ENCODE results near the gene TEX22.

DNA sequence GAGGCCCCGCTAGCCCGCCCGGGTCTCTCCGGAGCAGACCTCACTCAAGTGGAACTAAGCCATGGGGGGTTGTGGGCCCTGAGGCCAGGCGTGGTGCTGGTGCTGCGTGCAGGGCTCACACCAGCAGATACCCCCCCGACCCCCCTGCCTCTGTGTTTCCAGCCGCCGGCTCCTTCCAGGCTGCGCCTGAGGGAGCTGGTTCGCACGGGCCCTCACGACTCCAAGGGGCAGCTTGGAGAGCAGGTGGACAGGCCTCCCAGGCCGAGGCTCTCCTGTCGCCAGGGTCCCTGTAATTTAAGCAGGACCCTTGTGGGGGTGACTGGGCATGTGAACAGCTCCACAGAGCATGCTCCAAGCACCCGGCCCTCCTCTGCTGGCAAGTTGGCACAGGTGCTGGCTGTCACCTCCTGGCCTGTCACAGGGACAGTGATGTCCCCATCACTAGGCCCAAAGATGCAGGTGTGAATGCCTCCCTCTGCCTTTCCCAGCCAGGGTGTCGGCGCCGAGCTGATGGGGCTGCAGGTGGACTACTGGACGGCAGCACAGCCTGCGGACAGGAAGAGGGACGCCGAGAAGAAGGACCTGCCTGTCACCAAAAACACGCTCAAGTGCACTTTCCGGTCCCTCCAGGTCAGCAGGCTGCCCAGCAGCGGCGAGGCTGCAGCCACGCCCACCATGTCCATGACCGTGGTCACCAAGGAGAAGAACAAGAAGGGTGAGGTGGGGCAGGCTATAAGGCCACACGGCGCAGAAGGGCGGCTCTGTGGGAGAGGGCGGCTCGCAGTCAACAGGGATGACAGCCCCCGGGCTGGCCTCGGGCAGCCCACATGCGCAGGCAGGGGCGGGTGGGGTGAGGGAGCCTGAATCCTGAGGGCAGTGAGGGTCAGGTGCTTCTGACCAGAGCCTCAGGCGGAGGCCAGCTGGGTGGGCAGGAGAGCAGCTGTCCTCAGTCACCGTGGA lies 5.9 kb upstream of the TEX22 start:
- TF ChIP-seq, protein P1, sequence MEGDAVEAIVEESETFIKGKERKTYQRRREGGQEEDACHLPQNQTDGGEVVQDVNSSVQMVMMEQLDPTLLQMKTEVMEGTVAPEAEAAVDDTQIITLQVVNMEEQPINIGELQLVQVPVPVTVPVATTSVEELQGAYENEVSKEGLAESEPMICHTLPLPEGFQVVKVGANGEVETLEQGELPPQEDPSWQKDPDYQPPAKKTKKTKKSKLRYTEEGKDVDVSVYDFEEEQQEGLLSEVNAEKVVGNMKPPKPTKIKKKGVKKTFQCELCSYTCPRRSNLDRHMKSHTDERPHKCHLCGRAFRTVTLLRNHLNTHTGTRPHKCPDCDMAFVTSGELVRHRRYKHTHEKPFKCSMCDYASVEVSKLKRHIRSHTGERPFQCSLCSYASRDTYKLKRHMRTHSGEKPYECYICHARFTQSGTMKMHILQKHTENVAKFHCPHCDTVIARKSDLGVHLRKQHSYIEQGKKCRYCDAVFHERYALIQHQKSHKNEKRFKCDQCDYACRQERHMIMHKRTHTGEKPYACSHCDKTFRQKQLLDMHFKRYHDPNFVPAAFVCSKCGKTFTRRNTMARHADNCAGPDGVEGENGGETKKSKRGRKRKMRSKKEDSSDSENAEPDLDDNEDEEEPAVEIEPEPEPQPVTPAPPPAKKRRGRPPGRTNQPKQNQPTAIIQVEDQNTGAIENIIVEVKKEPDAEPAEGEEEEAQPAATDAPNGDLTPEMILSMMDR (IDR thresholded peaks at IDR 0.05), result no peak
- TF ChIP-seq POLR2A (IDR thresholded peaks at IDR 0.05), result no peak

Data from lower leg skin (tissue), 3 donors.